Neural cell (in vitro differentiated cells): Measurements from ENCODE around the gene FAM9C. TPM values are rescaled to one million over a fixed set of nuclear protein-coding genes. Genes with fewer than 3 reads are reported as not detected.
"Not testable (repeated sequence)": the region's sequence is repeated elsewhere in the genome, so short reads cannot be mapped to it uniquely, and the experiment has no call there.

ENCODE experiments used
- H2AFZ ChIP-seq: fragments of 200-600, 300-800 bp; sonication (generic), shearing (Covaris generic); 2 replicates; pipeline ENCODE4 v1.6.0; 2014; ENCODE audit warnings: low read depth, mild to moderate bottlenecking, antibody characterized with exemption, low read length, moderate library complexity
- H3F3A ChIP-seq: fragments of 200-600 bp; shearing (Covaris generic); 2 replicates; pipeline ENCODE4 v1.6.1; 2016; ENCODE audit warnings: mild to moderate bottlenecking, moderate library complexity, mixed read lengths, antibody characterized with exemption, low read length; ENCODE audit not compliant: insufficient read depth, poor library complexity, severe bottlenecking
- H3K27ac ChIP-seq: fragments of 200-600, 300-800 bp; sonication (generic), shearing (Covaris generic); 2 replicates; pipeline ENCODE4 v1.5.1; 2014; ENCODE audit warnings: mild to moderate bottlenecking, low read length, moderate library complexity
- H3K27me3 ChIP-seq: fragments of 300-800, 200-600 bp; sonication (generic), shearing (Covaris generic); 2 replicates; pipeline ENCODE4 v1.6.0; 2014; ENCODE audit warnings: mild to moderate bottlenecking, low read depth, low read length, moderate library complexity; ENCODE audit not compliant: insufficient read depth
- H3K36me3 ChIP-seq: fragments of 300-800, 200-600 bp; sonication (generic), shearing (Covaris generic); 2 replicates; pipeline ENCODE4 v1.5.1; 2014; ENCODE audit warnings: mild to moderate bottlenecking, antibody characterized with exemption, low read length, moderate library complexity; ENCODE audit not compliant: insufficient read depth
- H3K4me2 ChIP-seq: fragments of 300-800, 200-600 bp; sonication (generic), shearing (Covaris generic); 2 replicates; pipeline ENCODE4 v1.6.0; 2014; ENCODE audit warnings: mild to moderate bottlenecking, low read length
- H3K4me3 ChIP-seq: fragments of 300-800, 200-600 bp; sonication (generic), shearing (Covaris generic); 2 replicates; pipeline ENCODE4 v1.5.1; 2014; ENCODE audit warnings: mild to moderate bottlenecking, low read length, moderate library complexity
- H3K79me2 ChIP-seq: fragments of 200-600 bp; shearing (Covaris generic); replicated peaks from 2 replicates; pipeline ENCODE4 v1.6.0; 2014; ENCODE audit warnings: mild to moderate bottlenecking, low read length, moderate library complexity; ENCODE audit not compliant: insufficient read depth
- H3K9ac ChIP-seq: fragments of 300-800, 200-600 bp; sonication (generic), shearing (Covaris generic); 2 replicates; pipeline ENCODE4 v1.6.1; 2016; ENCODE audit warnings: mild to moderate bottlenecking, low read length, mixed read lengths
- H3K9me2 ChIP-seq: fragments of 200-600 bp; shearing (Covaris generic); 2 replicates; pipeline ENCODE4 v1.6.1; 2016; ENCODE audit warnings: mild to moderate bottlenecking, low read length, mixed read lengths; ENCODE audit not compliant: insufficient read depth
- H3K9me3 ChIP-seq: fragments of 200-600, 300-800 bp; sonication (generic), shearing (Covaris generic); 2 replicates; pipeline ENCODE4 v1.6.1; 2016; ENCODE audit warnings: mild to moderate bottlenecking, mixed run types, low read length, moderate library complexity, mixed read lengths
- H4K20me1 ChIP-seq: fragments of 200-600 bp; shearing (Covaris generic); 2 replicates; pipeline ENCODE4 v1.6.1; 2016; ENCODE audit warnings: mild to moderate bottlenecking, mixed run types; ENCODE audit not compliant: insufficient read depth
- EP300 ChIP-seq: fragments of 450-650 bp; conservative IDR thresholded peaks from 2 replicates; pipeline ENCODE4 v1.6.1; 2014; ENCODE audit warnings: antibody characterized with exemption, mild to moderate bottlenecking, moderate library complexity; ENCODE audit not compliant: poor library complexity, severe bottlenecking
- EZH2 ChIP-seq: fragments of 200-600, 300-800 bp; shearing (Covaris generic), sonication (generic); IDR thresholded peaks from 2 replicates; pipeline ENCODE4 v1.6.1; 2014; ENCODE audit warnings: antibody characterized with exemption, low read length, borderline replicate concordance, mild to moderate bottlenecking; ENCODE audit not compliant: insufficient read depth, poor library complexity, severe bottlenecking
- MXI1 ChIP-seq: fragments of 450-650 bp; conservative IDR thresholded peaks from 2 replicates; pipeline ENCODE4 v1.6.1; 2014; ENCODE audit warnings: antibody characterized with exemption, mild to moderate bottlenecking; ENCODE audit not compliant: poor library complexity, severe bottlenecking
- POLR2AphosphoS5 ChIP-seq: IDR thresholded peaks from 2 replicates; pipeline ENCODE4 v1.6.1; 2012
- RAD21 ChIP-seq: fragments of 450-650 bp; conservative IDR thresholded peaks from 2 replicates; pipeline ENCODE4 v1.6.1; 2014; ENCODE audit warnings: antibody characterized with exemption, mild to moderate bottlenecking, moderate library complexity
- REST ChIP-seq: IDR thresholded peaks from 2 replicates; pipeline ENCODE4 v1.6.1; 2012; ENCODE audit warnings: borderline replicate concordance
- SMC3 ChIP-seq: fragments of 450-650 bp; conservative IDR thresholded peaks from 2 replicates; pipeline ENCODE4 v1.6.1; 2014; ENCODE audit warnings: antibody characterized with exemption, mild to moderate bottlenecking, moderate library complexity; ENCODE audit not compliant: poor library complexity
- TAF1 ChIP-seq: IDR thresholded peaks from 2 replicates; pipeline ENCODE4 v1.6.1; 2012; ENCODE audit warnings: low read depth
- polyA plus RNA-seq: library from polyadenylated mRNA; depleted of rRNA; stranded (reverse); fragments of >200 nt; gene quantifications from 2 replicates; pipeline ENCODE4 v1.2.3, GENCODE V29; 2014
- TF ChIP-seq, protein P1 (sequence below): fragments of 450-650 bp; IDR thresholded peaks from 2 replicates; pipeline ENCODE4 v1.5.1; 2014; ENCODE audit warnings: antibody characterized with exemption, mild to moderate bottlenecking, moderate library complexity; ENCODE audit not compliant: poor library complexity, severe bottlenecking

FAM9C gene
- polyA plus RNA-seq, 1 donor from 2014 or later = not detected

GRCh38 chrX:13066391-13066790, 22.0 kb upstream of the FAM9C start:
- Histone ChIP-seq H3K9me2 (no peaks in the 10 kb centered on the region), H3K9me3 (no peaks in the 10 kb centered on the region), H3K4me2 (no peak overlapping the region), H3K27me3 (no peaks in the 10 kb centered on the region), H3K4me3 (no peak overlapping the region), H3K9ac (no peak overlapping the region), H3K27ac (no peak overlapping the region), H4K20me1 (no peaks in the 10 kb centered on the region), H3K79me2 (no peaks in the 10 kb centered on the region), H2AFZ (no peak overlapping the region), H3K36me3 (no peaks in the 10 kb centered on the region), H3F3A (no peaks in the 10 kb centered on the region)
- TF ChIP-seq EZH2 (no peak), TAF1 (no peak), POLR2AphosphoS5 (no peak), EP300 (no peak), SMC3 (no peak)
- TF ChIP-seq, protein P1, sequence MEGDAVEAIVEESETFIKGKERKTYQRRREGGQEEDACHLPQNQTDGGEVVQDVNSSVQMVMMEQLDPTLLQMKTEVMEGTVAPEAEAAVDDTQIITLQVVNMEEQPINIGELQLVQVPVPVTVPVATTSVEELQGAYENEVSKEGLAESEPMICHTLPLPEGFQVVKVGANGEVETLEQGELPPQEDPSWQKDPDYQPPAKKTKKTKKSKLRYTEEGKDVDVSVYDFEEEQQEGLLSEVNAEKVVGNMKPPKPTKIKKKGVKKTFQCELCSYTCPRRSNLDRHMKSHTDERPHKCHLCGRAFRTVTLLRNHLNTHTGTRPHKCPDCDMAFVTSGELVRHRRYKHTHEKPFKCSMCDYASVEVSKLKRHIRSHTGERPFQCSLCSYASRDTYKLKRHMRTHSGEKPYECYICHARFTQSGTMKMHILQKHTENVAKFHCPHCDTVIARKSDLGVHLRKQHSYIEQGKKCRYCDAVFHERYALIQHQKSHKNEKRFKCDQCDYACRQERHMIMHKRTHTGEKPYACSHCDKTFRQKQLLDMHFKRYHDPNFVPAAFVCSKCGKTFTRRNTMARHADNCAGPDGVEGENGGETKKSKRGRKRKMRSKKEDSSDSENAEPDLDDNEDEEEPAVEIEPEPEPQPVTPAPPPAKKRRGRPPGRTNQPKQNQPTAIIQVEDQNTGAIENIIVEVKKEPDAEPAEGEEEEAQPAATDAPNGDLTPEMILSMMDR = no peak

DNA sequence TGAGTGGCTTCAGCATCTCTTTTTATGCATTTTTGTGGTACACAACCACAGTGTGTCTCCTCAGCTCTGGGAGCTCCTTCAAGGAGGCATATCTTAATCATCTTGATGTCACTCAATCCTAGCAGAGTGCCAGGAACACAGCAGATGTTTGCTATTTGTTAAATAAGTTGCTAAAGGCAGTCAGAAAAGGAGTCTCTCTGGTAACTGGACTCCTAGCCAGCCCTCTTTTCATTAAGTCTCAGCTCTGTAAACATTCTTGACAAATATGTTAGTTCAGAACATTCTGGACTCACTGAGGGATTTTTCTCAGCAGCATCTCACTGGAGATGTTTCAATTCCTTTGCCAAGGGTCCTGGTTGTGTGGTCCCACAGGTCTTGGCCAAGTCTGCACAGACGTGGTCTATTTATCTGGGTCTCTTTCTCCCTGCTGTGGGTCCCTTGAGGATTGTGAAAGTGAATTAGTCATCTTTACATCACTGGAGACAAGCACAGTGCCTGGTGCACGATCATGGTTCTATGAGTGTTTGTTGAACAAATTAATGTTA, 20.3 kb upstream of the FAM9C start:
- no peak overlapping the region for H3K4me2 ChIP-seq
- H2AFZ ChIP-seq = no peak overlapping the region
- H3K27ac ChIP-seq = no peak overlapping the region
- H3F3A ChIP-seq = no peaks in the 10 kb centered on the region
- no peaks in the 10 kb centered on the region for H3K36me3 ChIP-seq
- no peak overlapping the region for H3K9ac ChIP-seq
- no peak overlapping the region for H3K4me3 ChIP-seq
- no peaks in the 10 kb centered on the region for H3K27me3 ChIP-seq
- no peaks in the 10 kb centered on the region for H4K20me1 ChIP-seq
- H3K9me2 ChIP-seq = no peaks in the 10 kb centered on the region
- H3K9me3 ChIP-seq = no peaks in the 10 kb centered on the region
- no peaks in the 10 kb centered on the region for H3K79me2 ChIP-seq
- TF ChIP-seq POLR2AphosphoS5 (no peak), MXI1 (no peak), SMC3 (no peak), EZH2 (no peak), RAD21 (no peak), REST (no peak), TAF1 (no peak), EP300 (no peak)
- TF ChIP-seq, protein P1 = no peak

- not testable (repeated sequence) for H3K36me3 ChIP-seq, H3K27ac ChIP-seq, H3K4me2 ChIP-seq, H3K4me3 ChIP-seq, H2AFZ ChIP-seq, H3K79me2 ChIP-seq, H3K27me3 ChIP-seq, H3K9ac ChIP-seq, H3F3A ChIP-seq, H3K9me2 ChIP-seq, H3K9me3 ChIP-seq, H4K20me1 ChIP-seq
Observed at GRCh38 chrX:13063124-13063523, 18.7 kb upstream of the FAM9C start.

- not testable (repeated sequence) for H3K27ac ChIP-seq, H3K9me3 ChIP-seq, H3K9me2 ChIP-seq
Observed at GRCh38 chrX:13062331-13062730, 17.9 kb upstream of the FAM9C start.

More at GRCh38 chrX:13062331-13062730, 17.9 kb upstream of the FAM9C start:
- not testable (repeated sequence) for H3K79me2 ChIP-seq, H2AFZ ChIP-seq, H3K36me3 ChIP-seq, H3K4me2 ChIP-seq, H3K9ac ChIP-seq, H3K27me3 ChIP-seq, H3F3A ChIP-seq, H3K4me3 ChIP-seq, H4K20me1 ChIP-seq
